Loucy (cell line): Measurements from ENCODE around the gene HAUS3.

Source experiments
- H2AFZ ChIP-seq: fragments of 200-600 bp; sonication (generic); 2 replicates; pipeline ENCODE4 v1.6.0; 2016; ENCODE audit warnings: antibody characterized with exemption, mild to moderate bottlenecking, low read length, moderate library complexity
- H3F3A ChIP-seq: fragments of 200-600 bp; 2 replicates; pipeline ENCODE4 v1.6.0; 2016; ENCODE audit warnings: antibody characterized with exemption, low read depth, mild to moderate bottlenecking
- H3K27me3 ChIP-seq: fragments of 200-600 bp; sonication (generic); 2 replicates; pipeline ENCODE4 v1.6.1; 2014; ENCODE audit warnings: low read length, mild to moderate bottlenecking; ENCODE audit not compliant: insufficient read depth, poor library complexity, severe bottlenecking
- H3K36me3 ChIP-seq: fragments of 200-600 bp; sonication (generic); 2 replicates; pipeline ENCODE4 v1.6.1; 2016; ENCODE audit warnings: low read length; ENCODE audit not compliant: insufficient read depth
- H3K4me1 ChIP-seq: fragments of 200-600 bp; sonication (generic); 2 replicates; pipeline ENCODE4 v1.5.1; 2014; ENCODE audit warnings: low read length, mild to moderate bottlenecking; ENCODE audit not compliant: insufficient read depth, poor library complexity, severe bottlenecking
- H3K4me2 ChIP-seq: fragments of 200-600 bp; sonication (generic); 2 replicates; pipeline ENCODE4 v1.6.0; 2014; ENCODE audit warnings: antibody characterized with exemption, low read length, low read depth, mild to moderate bottlenecking; ENCODE audit not compliant: poor library complexity, severe bottlenecking
- H3K4me3 ChIP-seq: fragments of 200-600 bp; sonication (generic); 2 replicates; pipeline ENCODE4 v1.5.1; 2014; ENCODE audit warnings: low read length, mild to moderate bottlenecking, mixed read lengths; ENCODE audit not compliant: poor library complexity, severe bottlenecking
- H3K79me2 ChIP-seq: fragments of 200-600 bp; sonication (generic); 2 replicates; pipeline ENCODE4 v1.6.1; 2014; ENCODE audit warnings: low read length; ENCODE audit not compliant: insufficient read depth
- H3K9ac ChIP-seq: fragments of 200-600 bp; sonication (generic); 2 replicates; pipeline ENCODE4 v1.6.0; 2014; ENCODE audit warnings: mild to moderate bottlenecking, low read depth, low read length, moderate library complexity; ENCODE audit not compliant: poor library complexity, severe bottlenecking
- H3K9me2 ChIP-seq: fragments of 200-600 bp; sonication (generic); replicated peaks from 2 replicates; pipeline ENCODE4 v1.6.1; 2016; ENCODE audit warnings: low read depth, low read length, mixed read lengths
- H3K9me3 ChIP-seq: fragments of 200-600 bp; sonication (generic); 2 replicates; pipeline ENCODE4 v1.6.1; 2014; ENCODE audit warnings: mild to moderate bottlenecking, antibody characterized with exemption, low read length, low read depth; ENCODE audit not compliant: insufficient read depth
- H4K20me1 ChIP-seq: fragments of 200-600 bp; sonication (generic); 2 replicates; pipeline ENCODE4 v1.6.0; 2014; ENCODE audit warnings: antibody characterized with exemption, low read length, mild to moderate bottlenecking; ENCODE audit not compliant: insufficient read depth, poor library complexity, severe bottlenecking
- CTCF ChIP-seq: fragments of 200-600 bp; sonication (generic); conservative IDR thresholded peaks from 2 replicates; pipeline ENCODE4 v1.5.1; 2014; ENCODE audit warnings: mild to moderate bottlenecking, antibody characterized with exemption, low read length
- EZH2phosphoT487 ChIP-seq: fragments of 200-600 bp; IDR thresholded peaks from 2 replicates; pipeline ENCODE4 v1.6.1; 2018; ENCODE audit warnings: antibody characterized with exemption, mild to moderate bottlenecking, moderate library complexity, borderline replicate concordance

HAUS3 gene

GRCh38 chr4:2266821-2267220, 24.9 kb upstream of the HAUS3 start:
- H3F3A ChIP-seq = no peaks in the 10 kb centered on the region
- H2AFZ ChIP-seq = no peak overlapping the region
- H3K79me2 ChIP-seq = 0 out of 2 replicates have a peak, but pooled peaks cover 3% of the 10 kb centered on the region
- peaks cover 11% of the 10 kb centered on the region for H3K4me1 ChIP-seq
- no peaks in the 10 kb centered on the region for H3K9me2 ChIP-seq
- TF ChIP-seq EZH2phosphoT487 = no peak
- TF ChIP-seq CTCF = no peak
- no peak overlapping the region for H3K4me2 ChIP-seq
- H3K4me3 ChIP-seq = no peak overlapping the region
- no peaks in the 10 kb centered on the region for H4K20me1 ChIP-seq
- no peaks in the 10 kb centered on the region for H3K27me3 ChIP-seq
- no peaks in the 10 kb centered on the region for H3K9me3 ChIP-seq
- H3K36me3 ChIP-seq = no peaks in the 10 kb centered on the region
- no peak overlapping the region for H3K9ac ChIP-seq

- Histone ChIP-seq H3K9me2 (no peaks in the 10 kb centered on the region), H3K4me1 (peaks cover 11% of the 10 kb centered on the region), H3K79me2 (peaks cover 5% of the 10 kb centered on the region), H3K9ac (no peak overlapping the region), H3K36me3 (no peaks in the 10 kb centered on the region), H3K27me3 (no peaks in the 10 kb centered on the region), H2AFZ (no peak overlapping the region), H4K20me1 (peaks cover 1% of the 10 kb centered on the region), H3K4me3 (no peak overlapping the region), H3K9me3 (no peaks in the 10 kb centered on the region), H3F3A (no peaks in the 10 kb centered on the region), H3K4me2 (no peak overlapping the region)
- TF ChIP-seq EZH2phosphoT487 (no peak), CTCF (no peak)
Measured at GRCh38 chr4:2266181-2266580, 24.3 kb upstream of the HAUS3 start.

- H3K4me2 ChIP-seq = no peak overlapping the region
- H3K4me1 ChIP-seq = peaks cover 15% of the 10 kb centered on the region
- H3K9me2 ChIP-seq = no peaks in the 10 kb centered on the region
- no peaks in the 10 kb centered on the region for H3K36me3 ChIP-seq
- H3K9ac ChIP-seq = no peak overlapping the region
- H4K20me1 ChIP-seq = peaks cover 9% of the 10 kb centered on the region
- H3K9me3 ChIP-seq = no peaks in the 10 kb centered on the region
- TF ChIP-seq EZH2phosphoT487 = no peak
- no peak for TF ChIP-seq CTCF
- H3K4me3 ChIP-seq = no peak overlapping the region
- H3K27me3 ChIP-seq = no peaks in the 10 kb centered on the region
- H2AFZ ChIP-seq = no peak overlapping the region
- H3F3A ChIP-seq = no peaks in the 10 kb centered on the region
- H3K79me2 ChIP-seq = peaks cover 13% of the 10 kb centered on the region
Measured at GRCh38 chr4:2265113-2266110, 23.5 kb upstream of the HAUS3 start.
